Testis (tissue), 2 donors: ENCODE results near the gene DCHS2.

Experiments used
- CTCF ChIP-seq, 3 experiments: fragments of 450-650 bp in 2 of 3; fragments of 200-600 bp in 1 of 3; sonication (generic) in 1 of 3; IDR thresholded peaks; one replicate each; pipeline ENCODE4 v1.5.1; 2016 to 2019; ENCODE audit warnings: antibody characterized with exemption in 3 of 3, mild to moderate bottlenecking in 2 of 3, moderate library complexity in 1 of 3
- POLR2A ChIP-seq: fragments of 450-650 bp; IDR thresholded peaks from one replicate; pipeline ENCODE4 v1.6.1; 2017; ENCODE audit warnings: antibody characterized with exemption, mild to moderate bottlenecking, moderate library complexity

GRCh38 chr4:154332681-154333421 lies 158.7 kb downstream of the DCHS2 start:
- no peak for TF ChIP-seq CTCF (IDR thresholded peaks at IDR 0.05)
- no peak for TF ChIP-seq POLR2A
